GM19239 (cell line): ENCODE results near the gene KLHL42.

Source experiments
- DNase-seq: peaks from one replicate; pipeline ENCODE4 v3.0.0; 2011; ENCODE audit warnings: low spot score; ENCODE audit not compliant: insufficient read length
- FAIRE-seq: peaks from 2 replicates; lab custom pipeline; 2011; peaks lifted over from hg19 to GRCh38; lab: Jason Lieb, UNC

Gene KLHL42

GRCh38 chr12:27779416-27779919, 565 bp upstream of the KLHL42 start:
- no peak for FAIRE-seq
- DNase-seq = peak; percentile 18

- FAIRE-seq (no peak), DNase-seq (peak; percentile 9)
These were observed 777 bp downstream of the KLHL42 start for GRCh38 chr12:27780612-27781408.

- DNase-seq (no peak), FAIRE-seq (no peak)
These were observed 1.6 kb downstream of the KLHL42 start for GRCh38 chr12:27781680-27782079.

GRCh38 chr12:27782481-27782880, 2.4 kb downstream of the KLHL42 start:
- DNase-seq = no peak

GRCh38 chr12:27785882-27786570, 6.0 kb downstream of the KLHL42 start:
- FAIRE-seq = no peak
- DNase-seq = no peak

More at GRCh38 chr12:27782481-27782880, 2.4 kb downstream of the KLHL42 start:
- FAIRE-seq = no peak

- DNase-seq (no peak), FAIRE-seq (no peak)
These were observed 7.5 kb downstream of the KLHL42 start for GRCh38 chr12:27787559-27787958.

- DNase-seq (no peak), FAIRE-seq (no peak)
These were observed 10.1 kb downstream of the KLHL42 start for GRCh38 chr12:27790179-27790578.

- FAIRE-seq (no peak), DNase-seq (no peak)
These were observed 15.0 kb downstream of the KLHL42 start for GRCh38 chr12:27794818-27795584.

GRCh38 chr12:27796128-27796527, 16.1 kb downstream of the KLHL42 start:
- FAIRE-seq (no peak), DNase-seq (no peak)

- no peak for DNase-seq
- no peak for FAIRE-seq
These were observed 17.4 kb downstream of the KLHL42 start for GRCh38 chr12:27797301-27798025.

- FAIRE-seq (no peak), DNase-seq (no peak)
These were observed 20.8 kb downstream of the KLHL42 start for GRCh38 chr12:27800819-27801218.

GRCh38 chr12:27801630-27802029, 21.6 kb downstream of the KLHL42 start:
- DNase-seq (no peak), FAIRE-seq (no peak)

- DNase-seq (no peak), FAIRE-seq (no peak)
These were observed 22.5 kb downstream of the KLHL42 start for GRCh38 chr12:27802511-27802910.

GRCh38 chr12:27802936-27803335, 22.9 kb downstream of the KLHL42 start:
- DNase-seq (no peak), FAIRE-seq (no peak)

GRCh38 chr12:27805238-27805637, 25.2 kb downstream of the KLHL42 start:
- no peak for FAIRE-seq
- DNase-seq = no peak

GRCh38 chr12:27806259-27806658, 26.2 kb downstream of the KLHL42 start:
- DNase-seq = no peak
- FAIRE-seq = no peak

GRCh38 chr12:27807063-27807703, 27.1 kb downstream of the KLHL42 start:
- no peak for DNase-seq
- no peak for FAIRE-seq

- DNase-seq = no peak
- FAIRE-seq = no peak
These were observed 28.8 kb downstream of the KLHL42 start for GRCh38 chr12:27808841-27809240.

- no peak for DNase-seq
- FAIRE-seq = no peak
These were observed 30.7 kb downstream of the KLHL42 start for GRCh38 chr12:27810756-27811155.

GRCh38 chr12:27812502-27812901, 32.5 kb downstream of the KLHL42 start:
- FAIRE-seq (no peak), DNase-seq (no peak)
